HepG2 (cell line): ENCODE measurements around the gene THEMIS.

Experiments
- CTCF ChIP-seq: sonication (generic); formaldehyde crosslinking; IDR thresholded peaks from 2 replicates; pipeline ENCODE4 v1.5.0; 2020; ENCODE audit warnings: mild to moderate bottlenecking, missing genetic modification reagents, moderate library complexity
- EZH2 ChIP-seq: conservative IDR thresholded peaks from 2 replicates; pipeline ENCODE4 v1.6.1; 2012; ENCODE audit warnings: mild to moderate bottlenecking, low read depth, low read length, moderate library complexity
- FOSL1 ChIP-seq: sonication (generic); formaldehyde crosslinking; IDR thresholded peaks from 2 replicates; pipeline ENCODE4 v1.9.0; 2021; ENCODE audit warnings: missing genetic modification reagents, borderline replicate concordance
- MAFF ChIP-seq: IDR thresholded peaks from 2 replicates; pipeline ENCODE4 v1.6.1; 2011; ENCODE audit warnings: low read depth, low read length, improper control_type of control experiment
- MYC ChIP-seq: sonication (generic); formaldehyde crosslinking; IDR thresholded peaks from 2 replicates; pipeline ENCODE4 v1.9.0; 2021; ENCODE audit warnings: missing genetic modification reagents, borderline replicate concordance
- NFYC ChIP-seq: IDR thresholded peaks from 2 replicates; pipeline ENCODE4 v1.6.1; 2016; ENCODE audit warnings: missing genetic modification reagents, missing compliant biosample characterization
- NR2C2 ChIP-seq: sonication (generic); formaldehyde crosslinking; IDR thresholded peaks from 2 replicates; pipeline ENCODE4 v1.4.0; 2020; ENCODE audit warnings: missing genetic modification reagents, mild to moderate bottlenecking, moderate library complexity, borderline replicate concordance
- NR3C1 ChIP-seq: sonication (generic); formaldehyde crosslinking; IDR thresholded peaks from 2 replicates; pipeline ENCODE4 v1.4.0; 2020; ENCODE audit warnings: missing genetic modification reagents
- POLR2AphosphoS2 ChIP-seq: IDR thresholded peaks from 2 replicates; pipeline ENCODE4 v1.6.1; 2011; ENCODE audit warnings: low read depth, low read length, improper control_type of control experiment
- RAD51 ChIP-seq: fragments of 450-650 bp; IDR thresholded peaks from 2 replicates; pipeline ENCODE4 v1.6.1; 2016; ENCODE audit warnings: borderline replicate concordance
- SMARCC2 ChIP-seq: fragments of 450-650 bp; IDR thresholded peaks from 2 replicates; pipeline ENCODE4 v1.6.1; 2017; ENCODE audit warnings: antibody characterized with exemption, mild to moderate bottlenecking
- THYN1 ChIP-seq: sonication (generic); formaldehyde crosslinking; IDR thresholded peaks from 2 replicates; pipeline ENCODE4 v1.8.1; 2023; ENCODE audit warnings: low read depth, mild to moderate bottlenecking, moderate library complexity, missing genetic modification reagents, borderline replicate concordance
- ZNF34 ChIP-seq: sonication (generic); formaldehyde crosslinking; IDR thresholded peaks from 2 replicates; pipeline ENCODE4 v1.4.0; 2020; ENCODE audit warnings: mild to moderate bottlenecking, missing genetic modification reagents, borderline replicate concordance
- ZNF614 ChIP-seq: IDR thresholded peaks from 2 replicates; pipeline ENCODE4 v1.6.1; 2018; ENCODE audit warnings: missing biosample characterization, missing genetic modification reagents, inconsistent platforms, borderline replicate concordance

- TF ChIP-seq CTCF (CRISPR knock-in tag) (no peak), NR2C2 (CRISPR knock-in tag) (no peak), ZNF34 (CRISPR knock-in tag) (no peak), THYN1 (CRISPR knock-in tag) (no peak), SMARCC2 (no peak), ZNF614 (CRISPR knock-in tag) (no peak), MYC (CRISPR knock-in tag) (no peak), FOSL1 (CRISPR knock-in tag) (no peak), POLR2AphosphoS2 (no peak), RAD51 (no peak), EZH2 (no peak), NFYC (CRISPR knock-in tag) (no peak), MAFF (no peak), NR3C1 (CRISPR knock-in tag) (no peak)
Measured at GRCh38 chr6:127907960-127908640, 7.2 kb upstream of the THEMIS start.
